Measurements from ENCODE around the gene RBPJL.

Gene RBPJL

DNA sequence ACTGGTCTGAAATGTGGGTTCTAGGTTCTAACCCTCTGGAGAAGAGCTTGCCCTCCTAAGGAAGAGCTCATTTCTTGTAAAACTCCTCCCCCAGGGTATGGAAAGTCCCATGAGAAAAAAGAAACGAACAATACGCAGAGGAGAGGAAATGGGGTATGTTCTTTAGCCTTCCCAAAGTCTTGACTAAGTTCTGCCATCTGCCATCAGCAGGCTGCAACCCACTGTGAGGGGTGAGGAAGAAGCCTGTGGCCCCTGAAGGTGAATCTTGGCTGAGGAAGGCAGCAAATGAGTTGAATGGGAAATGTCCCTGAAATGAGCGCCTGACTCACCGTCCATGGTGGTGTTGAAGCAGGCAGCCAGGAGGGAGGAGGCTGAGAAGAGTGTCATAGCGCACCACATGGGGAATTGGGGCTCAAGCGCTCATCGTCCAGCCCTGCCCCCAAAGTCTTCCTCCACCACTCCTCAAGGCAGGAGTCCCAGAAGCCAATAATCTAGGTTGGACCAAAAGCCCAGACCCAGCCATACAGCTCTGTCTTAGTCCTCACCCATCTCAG lies 11.8 kb downstream of the RBPJL start:
- no peak for DNase-seq

DNA sequence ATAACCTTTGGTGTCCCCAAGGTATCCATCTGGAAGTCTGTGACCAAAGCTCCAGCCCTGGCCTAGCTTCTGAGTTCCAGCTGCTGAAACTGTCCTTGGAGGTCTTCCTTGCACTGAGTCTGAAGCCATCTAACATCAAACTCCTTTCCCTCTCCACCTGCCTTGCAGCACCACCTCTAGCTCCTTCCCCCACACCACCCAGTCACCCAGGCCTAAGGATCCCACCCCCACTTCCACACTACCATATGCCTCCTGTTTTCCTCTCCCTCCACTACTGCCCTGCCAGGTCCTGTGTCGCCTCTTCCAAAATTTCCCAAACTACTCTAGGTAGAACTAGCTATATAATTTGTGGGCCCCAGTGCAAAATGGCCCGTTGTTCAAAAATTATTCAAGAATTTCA lies 12.3 kb downstream of the RBPJL start:
- DNase-seq: no peak

- no peak for DNase-seq
Observed at GRCh38 chr20:45320948-45321595, 14.4 kb downstream of the RBPJL start.

- no peak for DNase-seq
Observed at GRCh38 chr20:45322952-45323383, 16.3 kb downstream of the RBPJL start.

DNA sequence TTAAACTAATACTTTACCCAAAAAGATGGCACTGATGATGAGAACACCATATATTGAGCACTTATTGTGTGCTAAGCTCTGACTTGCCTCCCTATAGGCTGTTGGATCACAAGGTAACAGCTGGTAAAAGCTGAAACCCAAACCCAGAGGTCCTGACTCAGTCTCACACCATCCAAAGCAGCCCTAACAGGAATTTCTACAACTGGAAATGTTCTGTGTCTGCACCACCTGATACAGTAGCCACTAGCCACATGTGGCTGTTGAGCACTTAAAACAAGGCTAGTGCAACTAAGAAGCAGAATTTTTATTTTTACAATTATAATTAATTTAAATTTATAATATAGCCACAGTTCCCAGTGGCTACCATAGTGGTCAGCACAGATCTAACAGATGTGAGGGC lies 17.1 kb downstream of the RBPJL start:
- DNase-seq: no peak

GRCh38 chr20:45325371-45325770 lies 18.7 kb downstream of the RBPJL start:
- no peak for DNase-seq

GRCh38 chr20:45328451-45328850 lies 21.8 kb downstream of the RBPJL start:
- no peak for DNase-seq

DNA sequence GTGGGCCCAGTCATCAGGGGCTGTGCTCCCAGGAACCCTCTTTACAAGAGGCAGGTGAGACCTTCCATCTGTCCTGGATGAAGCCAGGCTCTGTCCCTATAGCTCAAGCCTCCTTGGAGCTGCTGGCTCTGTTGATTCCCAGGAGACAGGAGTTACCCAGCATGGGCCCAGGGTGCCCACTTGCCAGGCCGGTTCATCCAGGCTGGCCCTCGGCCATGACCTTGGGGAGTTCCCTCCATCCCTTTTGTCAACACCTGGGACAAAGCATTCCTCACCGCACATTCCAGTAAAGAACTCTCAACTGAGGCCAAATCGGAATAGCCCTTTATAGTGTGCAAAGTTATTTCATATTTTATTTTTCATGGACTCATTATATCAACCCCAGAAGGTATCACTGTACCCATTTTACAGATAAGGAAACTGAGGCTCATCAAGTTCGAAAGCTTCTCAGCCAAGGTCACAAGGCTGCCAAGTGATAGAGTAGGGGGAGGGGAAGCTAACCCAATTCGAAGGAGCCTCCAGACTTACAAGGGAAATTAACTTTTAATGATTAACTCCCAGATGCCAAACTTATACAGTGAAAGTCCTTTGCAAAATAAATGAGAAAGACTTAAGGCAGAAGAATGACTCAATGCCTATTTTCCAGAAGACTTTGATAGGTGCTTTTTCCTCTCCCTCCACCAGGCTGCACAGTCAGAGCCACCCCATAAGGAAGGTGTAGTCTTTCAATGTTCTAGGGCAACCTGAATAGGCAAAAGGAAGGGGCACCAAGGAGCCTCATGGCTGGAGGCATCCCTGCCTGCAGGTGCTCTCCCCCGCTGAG lies 23.1 kb downstream of the RBPJL start:
- no peak for DNase-seq

- no peak for DNase-seq
Observed at GRCh38 chr20:45330476-45330875, 23.8 kb downstream of the RBPJL start.

DNA sequence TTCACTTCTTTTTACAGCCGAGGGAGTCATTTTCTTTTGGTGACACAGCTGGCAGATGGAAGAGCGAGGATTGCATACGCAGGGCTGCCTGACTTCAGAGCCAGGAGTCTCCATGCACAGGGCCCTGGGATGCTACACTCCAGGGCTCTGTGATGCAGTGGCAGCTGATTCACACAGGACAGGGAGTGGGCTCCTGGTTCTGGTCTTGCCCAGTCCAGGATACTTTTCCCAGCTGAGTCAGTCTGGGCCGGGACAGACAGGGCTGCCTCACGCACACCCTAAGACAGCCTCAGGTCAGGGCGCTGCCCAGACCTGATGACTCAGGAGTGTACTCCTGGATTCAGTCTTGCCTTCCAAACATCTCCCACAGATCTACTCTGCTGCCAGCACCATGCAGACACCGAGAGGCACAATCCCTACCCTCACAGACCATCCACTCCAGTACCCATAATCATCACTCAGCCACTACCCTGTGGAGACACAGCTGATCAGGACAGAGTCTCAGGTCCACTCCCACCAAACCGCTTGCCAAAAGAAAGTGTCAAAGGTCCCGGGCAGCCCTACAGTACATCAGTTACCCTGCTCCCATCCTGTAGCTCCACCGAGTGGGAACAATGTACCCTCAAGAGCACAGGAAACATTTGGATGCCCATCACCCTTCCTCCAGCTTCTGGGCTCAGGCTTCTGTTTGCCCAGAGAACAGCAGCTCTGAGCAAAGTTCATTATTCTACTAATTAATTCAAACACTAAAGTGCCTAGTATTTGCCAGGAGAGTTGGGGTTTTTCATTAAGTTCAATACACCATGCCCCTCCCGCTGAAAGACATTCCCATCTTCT lies 30.1 kb downstream of the RBPJL start:
- no peak for DNase-seq

DNA sequence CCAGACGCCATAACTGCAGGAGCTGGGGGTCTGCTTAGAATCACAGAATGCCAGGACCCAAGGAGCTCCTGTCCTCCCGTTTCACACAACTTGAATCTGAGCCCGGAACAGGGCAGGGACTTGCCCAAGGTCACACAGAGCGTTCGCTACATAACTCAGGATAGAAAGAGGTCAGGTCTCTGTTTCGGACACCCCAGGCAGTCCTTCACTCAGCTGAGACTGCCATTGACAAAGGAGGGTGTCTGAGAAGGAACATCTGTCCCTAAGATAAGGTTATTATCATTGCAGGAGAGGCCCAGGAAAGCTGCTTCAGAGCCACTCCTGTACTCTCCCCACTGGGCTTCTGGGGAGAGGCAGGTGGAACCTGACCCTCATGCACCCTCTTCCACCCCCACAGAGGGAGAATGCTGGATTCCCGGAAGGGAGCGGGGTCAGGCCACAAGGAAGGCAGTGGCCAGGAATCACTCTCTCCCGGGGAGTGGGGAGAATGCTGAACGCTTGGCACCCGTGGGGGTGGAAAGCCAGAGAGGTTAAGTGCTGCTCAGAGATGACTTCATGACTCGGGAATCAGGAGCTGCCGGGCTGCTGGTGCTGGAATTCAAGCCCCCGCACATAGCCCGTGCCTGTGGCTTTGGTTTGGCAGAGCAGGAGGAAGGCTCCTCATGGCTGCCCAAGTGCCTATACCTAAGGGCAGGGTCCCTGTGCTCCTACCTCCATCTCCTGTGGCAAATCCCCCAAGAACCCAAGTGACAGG lies 30.9 kb downstream of the RBPJL start:
- DNase-seq: no peak

GRCh38 chr20:45338121-45339030 lies 31.7 kb downstream of the RBPJL start:
- DNase-seq: no peak

- DNase-seq: no peak
Observed at GRCh38 chr20:45339084-45339483, 32.4 kb downstream of the RBPJL start.

DNA sequence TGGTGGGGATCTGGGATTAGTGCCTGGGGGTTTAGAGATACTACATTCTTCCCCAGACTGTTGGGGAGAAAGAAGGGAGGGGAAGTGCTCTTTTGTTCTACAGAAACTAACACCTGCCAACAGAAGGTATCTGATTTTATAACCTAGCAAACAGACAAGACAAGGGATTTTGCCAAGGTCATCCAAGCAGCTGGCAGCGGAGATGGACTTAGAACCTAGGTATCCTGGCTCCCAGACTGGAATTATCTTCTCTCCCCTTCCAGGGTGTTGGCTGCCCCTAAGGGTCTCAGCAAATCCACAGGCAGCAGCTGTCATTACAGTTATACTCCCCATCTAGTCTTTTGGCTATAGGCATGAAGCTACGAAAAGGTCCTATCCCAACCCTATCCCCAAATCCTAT lies 33.2 kb downstream of the RBPJL start:
- DNase-seq: no peak

- DNase-seq: no peak
Observed at GRCh38 chr20:45340236-45340847, 33.7 kb downstream of the RBPJL start.

GRCh38 chr20:45340951-45341350 lies 34.3 kb downstream of the RBPJL start:
- DNase-seq: no peak

DNA sequence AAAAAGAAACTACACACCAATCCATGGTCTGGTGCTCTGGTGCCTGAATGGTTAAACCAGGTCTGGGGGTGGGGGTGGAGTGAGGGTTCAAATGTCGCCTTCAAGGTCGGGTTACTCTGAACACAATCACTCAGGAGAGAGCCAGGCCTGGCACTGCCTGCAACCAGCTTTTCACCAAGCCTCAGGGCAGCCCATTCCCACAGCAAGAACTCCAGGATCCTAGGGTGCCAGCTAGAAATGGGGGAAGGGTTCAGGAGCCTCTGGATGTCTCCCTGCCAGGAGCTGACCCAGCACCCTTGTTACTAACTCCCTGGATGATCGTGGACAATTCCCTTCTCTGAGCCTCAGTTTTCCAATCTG lies 34.9 kb downstream of the RBPJL start:
- DNase-seq: no peak

GRCh38 chr20:45341939-45342854 lies 35.6 kb downstream of the RBPJL start:
- DNase-seq: no peak

DNA sequence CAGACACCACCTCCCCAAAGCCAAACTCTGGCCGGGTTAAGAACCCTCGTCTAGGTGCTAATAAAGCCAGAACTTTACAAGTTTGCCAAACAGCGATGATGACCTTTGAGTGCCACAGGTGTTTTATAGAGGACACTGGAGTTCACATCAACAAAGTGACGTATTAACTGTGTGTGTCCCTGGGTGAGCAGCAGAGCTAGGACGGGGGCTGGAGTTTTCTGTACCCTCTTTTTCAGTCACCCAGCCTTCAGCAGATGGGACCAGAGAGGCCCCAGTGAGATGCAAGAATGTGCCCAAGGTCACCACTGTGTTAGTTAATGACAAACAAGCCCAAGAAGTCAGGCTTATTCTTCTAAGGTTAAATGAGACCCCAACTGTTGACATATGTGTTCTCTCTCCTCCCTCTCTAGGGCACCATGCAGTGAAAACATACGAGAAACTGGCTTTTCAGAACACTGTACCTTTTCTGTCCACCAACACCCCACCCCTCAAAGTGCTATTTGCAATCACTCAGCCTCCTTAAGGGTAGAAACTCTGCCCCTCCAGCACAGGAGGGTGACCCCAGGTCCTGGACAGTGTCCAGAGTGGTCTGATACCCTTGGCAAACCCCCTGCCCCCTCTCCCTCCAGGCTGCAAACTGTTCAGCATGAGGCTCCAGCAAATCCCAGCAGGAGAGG lies 36.4 kb downstream of the RBPJL start:
- no peak for DNase-seq

Data from stimulated activated CD4-positive, alpha-beta T cell treated with anti-CD3 and anti-CD28 coated beads, Interleukin-4, amount 100 ng/mL, for 4 hours (primary cell).